Astrocyte of the cerebellum (primary cell): ENCODE measurements around the gene ARHGAP45.

Experiments used
- DNase-seq: peaks from one replicate; pipeline ENCODE4 v3.0.0-alpha.2; 2011; ENCODE audit warnings: low read depth
- H3K4me3 ChIP-seq: 2 replicates; pipeline ENCODE4 v1.5.1; 2011; ENCODE audit warnings: mild to moderate bottlenecking, low read depth, low read length, moderate library complexity
- CTCF ChIP-seq: IDR thresholded peaks from 2 replicates; pipeline ENCODE4 v1.5.1; 2012; ENCODE audit warnings: low read length, low read depth, moderate library complexity, mild to moderate bottlenecking; ENCODE audit errors: missing control alignments
- in situ Hi-C: cut with HindIII; loops from 2 replicates; pipeline ENCODE4 v1.10.0; 2017; ENCODE audit warnings: low sequenced_read_pairs

ARHGAP45 gene

GRCh38 chr19:1089891-1090290 lies 22.9 kb downstream of the ARHGAP45 start:
- no peak for TF ChIP-seq CTCF
- in situ Hi-C loops, result no loop called here
- H3K4me3 ChIP-seq, result no peak overlapping the region
- no peak for DNase-seq

GRCh38 chr19:1090731-1091543 lies 24.0 kb downstream of the ARHGAP45 start:
- no peak for DNase-seq
- in situ Hi-C loops, result no loop called here
- no peak for TF ChIP-seq CTCF
- H3K4me3 ChIP-seq, result no peak overlapping the region

GRCh38 chr19:1091544-1092175 lies 24.7 kb downstream of the ARHGAP45 start:
- no peak for DNase-seq
- no peak for TF ChIP-seq CTCF
- in situ Hi-C loops, result no loop called here
- H3K4me3 ChIP-seq, result no peak overlapping the region

- no peak for TF ChIP-seq CTCF
- H3K4me3 ChIP-seq, result no peak overlapping the region
- no peak for DNase-seq
- in situ Hi-C loops, result no loop called here
These were observed 26.4 kb downstream of the ARHGAP45 start for GRCh38 chr19:1093330-1093729.

- DNase-seq, result no peak
- in situ Hi-C loops, result no loop called here
- H3K4me3 ChIP-seq, result peak overlapping the region; percentile 88
- no peak for TF ChIP-seq CTCF
These were observed 27.0 kb downstream of the ARHGAP45 start for GRCh38 chr19:1093811-1094553.

GRCh38 chr19:1094655-1094977 lies 27.6 kb downstream of the ARHGAP45 start:
- in situ Hi-C loops, result no loop called here
- no peak for DNase-seq
- H3K4me3 ChIP-seq, result peak overlapping the region; percentile 88
- no peak for TF ChIP-seq CTCF
